Calu3 (cell line): Measurements from ENCODE around the gene CHKB. TPM values are rescaled to one million over a fixed set of nuclear protein-coding genes. Genes with fewer than 3 reads are reported as not detected.
A peak's percentile ranks its signal among the peaks of the same experiment; 100 is the strongest.

Experiments used
- BruUV-seq: library from RNA; stranded (reverse); fragments of 400-500 nt; replicated peaks from 2 replicates; lab custom pipeline; 2021; lab: Mats Ljungman, UMichigan
- CTCF ChIA-PET: fragments of 300-600 bp; sonication (Branson Sonifier 250); formaldehyde crosslinking; loops from one replicate; lab custom pipeline; 2022; ENCODE audit warnings: antibody characterized with exemption; lab: Charles Lee
- DNase-seq: peaks from one replicate; pipeline ENCODE4 v3.0.0; 2022
- H3K27ac Mint-ChIP-seq: one replicate; pipeline ENCODE4 v1.8.0; 2022; ENCODE audit warnings: mixed read lengths; ENCODE audit not compliant: unreplicated experiment
- H3K27me3 Mint-ChIP-seq: one replicate; pipeline ENCODE4 v1.8.0; 2022; ENCODE audit warnings: mixed read lengths; ENCODE audit not compliant: unreplicated experiment
- H3K36me3 Mint-ChIP-seq: one replicate; pipeline ENCODE4 v1.8.0; 2022; ENCODE audit warnings: mild to moderate bottlenecking, moderate library complexity, mixed read lengths; ENCODE audit not compliant: insufficient read depth, unreplicated experiment
- H3K4me1 Mint-ChIP-seq: one replicate; pipeline ENCODE4 v1.8.0; 2022; ENCODE audit warnings: mild to moderate bottlenecking, low read depth, mixed read lengths; ENCODE audit not compliant: unreplicated experiment
- H3K4me3 Mint-ChIP-seq: one replicate; pipeline ENCODE4 v1.8.0; 2022; ENCODE audit warnings: mild to moderate bottlenecking, low read depth, moderate library complexity, mixed read lengths; ENCODE audit not compliant: unreplicated experiment
- H3K9me3 Mint-ChIP-seq: one replicate; pipeline ENCODE4 v1.8.0; 2022; ENCODE audit warnings: low read depth, mixed read lengths; ENCODE audit not compliant: unreplicated experiment
- intact Hi-C: fragments of 100-400 bp; cut with micrococcal nuclease; formaldehyde crosslinking; loops from one replicate; pipeline ENCODE4 v1.10.0; 2022; ENCODE audit not compliant: unreplicated experiment
- total RNA-seq: library from RNA; stranded (reverse); gene quantifications from 2 replicates; pipeline ENCODE4 v1.2.3, GENCODE V29; 2022
- TF ChIP-seq, protein P1 (sequence below): fragments of 200-600 bp; IDR thresholded peaks from one replicate; pipeline ENCODE4 v1.8.0; 2022; ENCODE audit warnings: antibody characterized with exemption; ENCODE audit not compliant: unreplicated experiment

Gene CHKB
- total RNA-seq, 1 experiment from 2014 or later: 80.9 TPM

DNA sequence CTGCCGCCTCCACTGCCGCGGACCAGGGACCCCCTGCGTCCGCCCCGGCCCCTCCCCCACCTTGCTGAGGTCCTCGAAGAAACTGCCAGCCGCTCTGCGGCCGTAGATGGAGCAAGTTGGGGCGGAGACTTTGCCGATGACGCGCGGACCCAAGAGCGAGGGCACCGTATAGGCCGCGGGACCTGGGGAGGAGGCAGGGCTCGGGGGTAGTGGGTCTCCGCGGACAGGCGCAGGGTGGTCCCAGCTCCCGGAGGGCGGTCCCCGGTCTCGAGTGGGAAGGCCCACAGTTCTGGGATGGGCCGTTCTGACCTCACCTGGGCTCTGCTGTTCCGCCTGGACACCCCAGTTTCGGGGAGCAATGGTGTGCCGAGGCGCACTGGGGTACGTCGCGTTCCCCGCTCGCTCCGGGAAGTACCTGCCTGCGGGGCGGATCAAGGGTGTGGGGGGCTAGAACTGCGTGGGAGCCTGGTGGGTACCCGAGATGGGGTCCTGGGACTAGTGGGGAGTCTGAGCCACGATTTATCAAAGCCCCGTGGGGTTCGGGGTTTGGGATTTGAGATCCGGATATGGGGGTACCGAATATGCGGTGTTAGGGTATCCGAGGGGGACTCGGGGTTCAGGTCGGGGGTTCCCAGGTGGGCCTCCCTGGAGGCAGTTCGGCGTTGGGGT is 51.6 kb downstream of the CHKB start:
- TSS peak; percentile 14 for BruUV-seq

DNA sequence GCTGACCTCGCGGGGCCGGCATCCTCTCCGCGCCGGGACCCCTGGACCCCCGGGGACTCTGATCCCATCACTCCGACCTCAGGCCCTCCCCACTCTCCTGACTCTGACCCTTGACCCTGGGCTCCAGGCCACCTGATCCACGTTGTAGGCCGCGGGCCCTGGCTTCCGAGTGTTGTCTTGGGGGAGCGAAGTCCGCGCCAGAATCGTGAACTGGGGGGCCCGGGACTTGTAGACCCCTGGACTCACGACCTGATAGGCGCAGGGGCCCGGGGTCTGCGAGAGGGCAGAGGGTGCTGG is 52.1 kb downstream of the CHKB start:
- TF ChIP-seq, protein P1, sequence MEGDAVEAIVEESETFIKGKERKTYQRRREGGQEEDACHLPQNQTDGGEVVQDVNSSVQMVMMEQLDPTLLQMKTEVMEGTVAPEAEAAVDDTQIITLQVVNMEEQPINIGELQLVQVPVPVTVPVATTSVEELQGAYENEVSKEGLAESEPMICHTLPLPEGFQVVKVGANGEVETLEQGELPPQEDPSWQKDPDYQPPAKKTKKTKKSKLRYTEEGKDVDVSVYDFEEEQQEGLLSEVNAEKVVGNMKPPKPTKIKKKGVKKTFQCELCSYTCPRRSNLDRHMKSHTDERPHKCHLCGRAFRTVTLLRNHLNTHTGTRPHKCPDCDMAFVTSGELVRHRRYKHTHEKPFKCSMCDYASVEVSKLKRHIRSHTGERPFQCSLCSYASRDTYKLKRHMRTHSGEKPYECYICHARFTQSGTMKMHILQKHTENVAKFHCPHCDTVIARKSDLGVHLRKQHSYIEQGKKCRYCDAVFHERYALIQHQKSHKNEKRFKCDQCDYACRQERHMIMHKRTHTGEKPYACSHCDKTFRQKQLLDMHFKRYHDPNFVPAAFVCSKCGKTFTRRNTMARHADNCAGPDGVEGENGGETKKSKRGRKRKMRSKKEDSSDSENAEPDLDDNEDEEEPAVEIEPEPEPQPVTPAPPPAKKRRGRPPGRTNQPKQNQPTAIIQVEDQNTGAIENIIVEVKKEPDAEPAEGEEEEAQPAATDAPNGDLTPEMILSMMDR: no peak
- peaks cover 34% of the 10 kb centered on the region for H3K4me1 Mint-ChIP-seq
- no TSS peak for BruUV-seq
- H3K27me3 Mint-ChIP-seq: no peaks in the 10 kb centered on the region
- peaks cover 92% of the 10 kb centered on the region for H3K36me3 Mint-ChIP-seq
- peak overlapping the region; percentile 90 for H3K4me3 Mint-ChIP-seq
- CTCF ChIA-PET: interaction anchor here (1.0 kb wide), 1 partner anchor 9 kb away, joined by 3 read pairs; no protein-coding TSS in a partner anchor
- H3K27ac Mint-ChIP-seq: peak overlapping the region; percentile 98
- H3K9me3 Mint-ChIP-seq: no peaks in the 10 kb centered on the region
- no peak for DNase-seq
- intact Hi-C loops: loop anchor here (2.0 kb wide), 1 partner anchor 90 kb away; no protein-coding TSS in a partner anchor

More for the DNA sequence above, 51.6 kb downstream of the CHKB start:
- TF ChIP-seq, protein P1: no peak
- Mint-ChIP-seq H3K27me3 (no peaks in the 10 kb centered on the region), H3K9me3 (no peaks in the 10 kb centered on the region), H3K27ac (peak overlapping the region; percentile 98), H3K4me3 (peak overlapping the region; percentile 90), H3K36me3 (peaks cover 87% of the 10 kb centered on the region), H3K4me1 (peaks cover 34% of the 10 kb centered on the region)
- CTCF ChIA-PET: interaction anchor here (1.0 to 1.5 kb wide), 2 partner anchors 8 to 32 kb away, joined by 3 to 5 read pairs; partner anchors contain the start of gene SYCE3
- peak; percentile 85 for DNase-seq
- intact Hi-C loops: loop anchor here (2.0 kb wide), 1 partner anchor 90 kb away; no protein-coding TSS in a partner anchor

GRCh38 chr22:50529897-50530579 is 52.6 kb downstream of the CHKB start, which contains the start of gene TYMP:
Gene TYMP (minus strand): TSS chr22:50530012. CDS start chr22:50529709, 303 bp downstream.
- H3K4me1 Mint-ChIP-seq: peaks cover 35% of the 10 kb centered on the region
- TF ChIP-seq, protein P1: no peak
- DNase-seq: peak; percentile 87
- intact Hi-C loops: loop anchor here (2.0 kb wide), 1 partner anchor 91 kb away; no protein-coding TSS in a partner anchor
- BruUV-seq: TSS peak; percentile 13
- H3K9me3 Mint-ChIP-seq: no peaks in the 10 kb centered on the region
- peak within 1 kb of the TSS; percentile 90 for H3K4me3 Mint-ChIP-seq
- H3K27me3 Mint-ChIP-seq: no peaks in the 10 kb centered on the region
- H3K36me3 Mint-ChIP-seq: peaks cover 97% of the 10 kb centered on the region
- peak within 1 kb of the TSS; percentile 98 for H3K27ac Mint-ChIP-seq
- CTCF ChIA-PET: interaction anchor here (0.6 to 1.8 kb wide), 2 partner anchors 34 to 91 kb away, joined by 3 to 10 read pairs; no protein-coding TSS in a partner anchor

DNA sequence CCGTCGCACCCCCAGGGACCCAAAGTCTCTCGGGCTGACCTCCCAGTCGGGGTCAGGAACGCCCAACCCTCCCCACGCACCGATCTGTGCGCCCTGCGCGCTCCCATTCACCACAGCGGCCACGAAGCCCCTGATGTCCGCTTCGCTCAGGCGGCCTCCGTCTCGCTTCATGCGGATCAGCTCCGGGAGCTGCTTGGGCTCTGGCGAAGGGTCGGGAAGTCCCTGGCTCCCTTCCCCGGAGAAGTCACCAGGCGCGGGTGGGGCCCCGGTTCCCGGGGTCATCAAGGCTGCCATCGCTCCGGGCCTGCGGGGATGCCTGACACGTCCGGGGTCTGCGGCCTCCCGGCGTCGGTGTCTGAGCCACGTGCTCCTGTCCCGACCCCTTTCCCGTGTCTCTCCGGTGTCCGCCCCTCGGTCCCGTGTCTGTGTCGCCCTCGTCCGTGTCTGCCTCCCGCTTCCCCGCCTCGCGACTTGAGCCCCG is 53.2 kb downstream of the CHKB start:
- no peak for DNase-seq
- H3K9me3 Mint-ChIP-seq: no peaks in the 10 kb centered on the region
- no peaks in the 10 kb centered on the region for H3K27me3 Mint-ChIP-seq
- TF ChIP-seq, protein P1: no peak
- intact Hi-C loops: no loop called here
- peak overlapping the region; percentile 90 for H3K4me3 Mint-ChIP-seq
- H3K36me3 Mint-ChIP-seq: peaks cover 100% of the 10 kb centered on the region
- peak overlapping the region; percentile 98 for H3K27ac Mint-ChIP-seq
- no TSS peak for BruUV-seq
- CTCF ChIA-PET: interaction anchor here (0.8 to 1.8 kb wide), 2 partner anchors 22 to 91 kb away, joined by 3 to 10 read pairs; partner anchors contain the start of genes LMF2 and NCAPH2
- peaks cover 35% of the 10 kb centered on the region for H3K4me1 Mint-ChIP-seq
